Neural cell (in vitro differentiated cells): Measurements from ENCODE around the gene EXO1. TPM values are rescaled to one million over a fixed set of nuclear protein-coding genes. Genes with fewer than 3 reads are reported as not detected.
"Not testable (repeated sequence)": the region's sequence is repeated elsewhere in the genome, so short reads cannot be mapped to it uniquely, and the experiment has no call there.

Experiments used
- H2AFZ ChIP-seq: fragments of 200-600, 300-800 bp; sonication (generic), shearing (Covaris generic); 2 replicates; pipeline ENCODE4 v1.6.0; 2014; ENCODE audit warnings: low read depth, mild to moderate bottlenecking, antibody characterized with exemption, low read length, moderate library complexity
- H3F3A ChIP-seq: fragments of 200-600 bp; shearing (Covaris generic); 2 replicates; pipeline ENCODE4 v1.6.1; 2016; ENCODE audit warnings: mild to moderate bottlenecking, moderate library complexity, mixed read lengths, antibody characterized with exemption, low read length; ENCODE audit not compliant: insufficient read depth, poor library complexity, severe bottlenecking
- H3K27ac ChIP-seq: fragments of 200-600, 300-800 bp; sonication (generic), shearing (Covaris generic); 2 replicates; pipeline ENCODE4 v1.5.1; 2014; ENCODE audit warnings: mild to moderate bottlenecking, low read length, moderate library complexity
- H3K27me3 ChIP-seq: fragments of 300-800, 200-600 bp; sonication (generic), shearing (Covaris generic); 2 replicates; pipeline ENCODE4 v1.6.0; 2014; ENCODE audit warnings: mild to moderate bottlenecking, low read depth, low read length, moderate library complexity; ENCODE audit not compliant: insufficient read depth
- H3K36me3 ChIP-seq: fragments of 300-800, 200-600 bp; sonication (generic), shearing (Covaris generic); 2 replicates; pipeline ENCODE4 v1.5.1; 2014; ENCODE audit warnings: mild to moderate bottlenecking, antibody characterized with exemption, low read length, moderate library complexity; ENCODE audit not compliant: insufficient read depth
- H3K4me2 ChIP-seq: fragments of 300-800, 200-600 bp; sonication (generic), shearing (Covaris generic); 2 replicates; pipeline ENCODE4 v1.6.0; 2014; ENCODE audit warnings: mild to moderate bottlenecking, low read length
- H3K4me3 ChIP-seq: fragments of 300-800, 200-600 bp; sonication (generic), shearing (Covaris generic); 2 replicates; pipeline ENCODE4 v1.5.1; 2014; ENCODE audit warnings: mild to moderate bottlenecking, low read length, moderate library complexity
- H3K79me2 ChIP-seq: fragments of 200-600 bp; shearing (Covaris generic); replicated peaks from 2 replicates; pipeline ENCODE4 v1.6.0; 2014; ENCODE audit warnings: mild to moderate bottlenecking, low read length, moderate library complexity; ENCODE audit not compliant: insufficient read depth
- H3K9ac ChIP-seq: fragments of 300-800, 200-600 bp; sonication (generic), shearing (Covaris generic); 2 replicates; pipeline ENCODE4 v1.6.1; 2016; ENCODE audit warnings: mild to moderate bottlenecking, low read length, mixed read lengths
- H3K9me2 ChIP-seq: fragments of 200-600 bp; shearing (Covaris generic); 2 replicates; pipeline ENCODE4 v1.6.1; 2016; ENCODE audit warnings: mild to moderate bottlenecking, low read length, mixed read lengths; ENCODE audit not compliant: insufficient read depth
- H3K9me3 ChIP-seq: fragments of 200-600, 300-800 bp; sonication (generic), shearing (Covaris generic); 2 replicates; pipeline ENCODE4 v1.6.1; 2016; ENCODE audit warnings: mild to moderate bottlenecking, mixed run types, low read length, moderate library complexity, mixed read lengths
- H4K20me1 ChIP-seq: fragments of 200-600 bp; shearing (Covaris generic); 2 replicates; pipeline ENCODE4 v1.6.1; 2016; ENCODE audit warnings: mild to moderate bottlenecking, mixed run types; ENCODE audit not compliant: insufficient read depth
- CTCF ChIP-seq: fragments of 450-650 bp; IDR thresholded peaks from 2 replicates; pipeline ENCODE4 v1.5.1; 2014; ENCODE audit warnings: antibody characterized with exemption, mild to moderate bottlenecking, moderate library complexity; ENCODE audit not compliant: poor library complexity, severe bottlenecking
- EP300 ChIP-seq: fragments of 450-650 bp; conservative IDR thresholded peaks from 2 replicates; pipeline ENCODE4 v1.6.1; 2014; ENCODE audit warnings: antibody characterized with exemption, mild to moderate bottlenecking, moderate library complexity; ENCODE audit not compliant: poor library complexity, severe bottlenecking
- EZH2 ChIP-seq: fragments of 200-600, 300-800 bp; shearing (Covaris generic), sonication (generic); IDR thresholded peaks from 2 replicates; pipeline ENCODE4 v1.6.1; 2014; ENCODE audit warnings: antibody characterized with exemption, low read length, borderline replicate concordance, mild to moderate bottlenecking; ENCODE audit not compliant: insufficient read depth, poor library complexity, severe bottlenecking
- MXI1 ChIP-seq: fragments of 450-650 bp; conservative IDR thresholded peaks from 2 replicates; pipeline ENCODE4 v1.6.1; 2014; ENCODE audit warnings: antibody characterized with exemption, mild to moderate bottlenecking; ENCODE audit not compliant: poor library complexity, severe bottlenecking
- POLR2AphosphoS5 ChIP-seq: IDR thresholded peaks from 2 replicates; pipeline ENCODE4 v1.6.1; 2012
- RAD21 ChIP-seq: fragments of 450-650 bp; conservative IDR thresholded peaks from 2 replicates; pipeline ENCODE4 v1.6.1; 2014; ENCODE audit warnings: antibody characterized with exemption, mild to moderate bottlenecking, moderate library complexity
- REST ChIP-seq: IDR thresholded peaks from 2 replicates; pipeline ENCODE4 v1.6.1; 2012; ENCODE audit warnings: borderline replicate concordance
- SMC3 ChIP-seq: fragments of 450-650 bp; conservative IDR thresholded peaks from 2 replicates; pipeline ENCODE4 v1.6.1; 2014; ENCODE audit warnings: antibody characterized with exemption, mild to moderate bottlenecking, moderate library complexity; ENCODE audit not compliant: poor library complexity
- TAF1 ChIP-seq: IDR thresholded peaks from 2 replicates; pipeline ENCODE4 v1.6.1; 2012; ENCODE audit warnings: low read depth
- polyA plus RNA-seq: library from polyadenylated mRNA; depleted of rRNA; stranded (reverse); fragments of >200 nt; gene quantifications from 2 replicates; pipeline ENCODE4 v1.2.3, GENCODE V29; 2014

EXO1 gene
- polyA plus RNA-seq, 1 donor from 2014 or later: 0.92 TPM

GRCh38 chr1:241849345-241849695 is 1.3 kb downstream of the EXO1 start:
- no peaks in the 10 kb centered on the region for H3K36me3 ChIP-seq
- H3K27ac ChIP-seq: no peak overlapping the region
- H3K9me2 ChIP-seq: no peaks in the 10 kb centered on the region
- no peak overlapping the region for H3K9ac ChIP-seq
- no peaks in the 10 kb centered on the region for H4K20me1 ChIP-seq
- H2AFZ ChIP-seq: no peak overlapping the region
- no peaks in the 10 kb centered on the region for H3F3A ChIP-seq
- TF ChIP-seq TAF1 (no peak), POLR2AphosphoS5 (no peak), RAD21 (no peak)
- H3K4me3 ChIP-seq: no peak overlapping the region
- H3K4me2 ChIP-seq: no peak overlapping the region
- H3K27me3 ChIP-seq: no peaks in the 10 kb centered on the region
- no peaks in the 10 kb centered on the region for H3K9me3 ChIP-seq
- peaks cover 2% of the 10 kb centered on the region for H3K79me2 ChIP-seq

GRCh38 chr1:241855545-241856140 is 7.6 kb downstream of the EXO1 start:
- H3K36me3 ChIP-seq: not testable (repeated sequence)

GRCh38 chr1:241857131-241857530 is 9.1 kb downstream of the EXO1 start:
- Histone ChIP-seq H3K36me3 (no peaks in the 10 kb centered on the region), H3K27ac (no peak overlapping the region), H4K20me1 (no peaks in the 10 kb centered on the region), H3K4me2 (no peak overlapping the region), H3K9me2 (no peaks in the 10 kb centered on the region), H3K9ac (no peak overlapping the region), H3K9me3 (no peaks in the 10 kb centered on the region), H3K79me2 (no peaks in the 10 kb centered on the region), H3K27me3 (no peaks in the 10 kb centered on the region), H3F3A (no peaks in the 10 kb centered on the region), H2AFZ (no peak overlapping the region), H3K4me3 (no peak overlapping the region)
- no peak for TF ChIP-seq TAF1
- TF ChIP-seq RAD21: no peak
- no peak for TF ChIP-seq POLR2AphosphoS5
- no peak for TF ChIP-seq SMC3
- TF ChIP-seq REST: no peak
- no peak for TF ChIP-seq EP300
- no peak for TF ChIP-seq EZH2
- no peak for TF ChIP-seq MXI1
- no peak for TF ChIP-seq CTCF

More at GRCh38 chr1:241855545-241856140, 7.6 kb downstream of the EXO1 start:
- H3K9me3 ChIP-seq, H3K79me2 ChIP-seq, H3K9ac ChIP-seq, H2AFZ ChIP-seq, H3K9me2 ChIP-seq, H4K20me1 ChIP-seq, H3F3A ChIP-seq, H3K27ac ChIP-seq, H3K27me3 ChIP-seq, H3K4me2 ChIP-seq, H3K4me3 ChIP-seq: not testable (repeated sequence)
